NCI-H2171 (cell line): ENCODE data around the gene SP6.

ENCODE experiments used
- DNase-seq: peaks from one replicate; lab custom pipeline; 2025; lab: John Stamatoyannopoulos, UW

SP6 gene

DNA sequence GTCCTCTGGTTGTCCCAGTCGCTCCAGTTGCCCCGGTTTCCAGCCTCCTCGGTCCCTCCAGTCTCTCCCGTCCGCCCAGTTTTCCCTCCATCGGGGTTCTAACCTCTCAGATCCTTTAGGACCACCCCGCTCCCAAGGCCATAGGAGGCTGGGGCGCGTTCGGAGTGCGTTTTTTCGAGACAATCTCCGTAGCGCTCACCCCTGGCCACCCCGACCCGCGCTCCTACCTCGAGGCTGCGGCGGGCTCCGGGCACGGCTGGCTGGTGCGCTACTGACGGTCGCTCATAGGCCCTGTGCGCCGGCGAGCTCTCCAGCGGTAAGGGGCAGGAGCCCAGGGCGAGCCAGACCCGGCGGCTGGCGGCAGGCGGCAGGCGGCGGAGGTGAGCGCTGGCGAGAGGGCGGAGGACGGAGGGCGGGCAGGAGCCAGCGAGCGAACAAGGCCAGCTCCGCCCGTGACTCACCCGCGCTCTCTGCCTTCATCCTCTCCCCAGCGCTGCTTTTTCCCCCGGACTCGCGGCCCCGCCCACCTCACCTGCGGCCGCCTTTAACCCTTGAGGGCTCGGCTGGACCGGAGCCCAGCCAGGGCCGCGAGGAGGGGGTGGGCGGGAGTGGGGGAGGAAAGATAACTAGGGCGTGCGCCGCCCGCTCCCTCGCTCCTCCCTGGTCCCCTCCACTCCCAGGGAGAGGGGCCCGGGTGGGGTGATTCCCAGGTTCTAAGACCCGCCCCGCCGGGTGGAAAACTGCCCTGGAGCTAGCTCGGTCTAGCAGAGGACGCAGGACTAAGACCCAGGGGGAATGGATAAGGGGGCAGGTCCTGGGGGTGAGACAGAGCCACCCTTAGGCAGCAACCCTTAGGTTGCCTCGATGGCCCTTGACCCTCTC is at the start of gene SP6:
SP6 (minus strand) TSS at position 472 of the 882 bp plus-strand sequence. CDS start 2,734 bp downstream, outside the sequence.
- peak; percentile 69 for DNase-seq

- DNase-seq, result no peak
These were observed 48.7 kb upstream of the SP6 start for GRCh38 chr17:47899643-47900042.

- no peak for DNase-seq
These were observed 47.3 kb upstream of the SP6 start for GRCh38 chr17:47898241-47898640.

DNA sequence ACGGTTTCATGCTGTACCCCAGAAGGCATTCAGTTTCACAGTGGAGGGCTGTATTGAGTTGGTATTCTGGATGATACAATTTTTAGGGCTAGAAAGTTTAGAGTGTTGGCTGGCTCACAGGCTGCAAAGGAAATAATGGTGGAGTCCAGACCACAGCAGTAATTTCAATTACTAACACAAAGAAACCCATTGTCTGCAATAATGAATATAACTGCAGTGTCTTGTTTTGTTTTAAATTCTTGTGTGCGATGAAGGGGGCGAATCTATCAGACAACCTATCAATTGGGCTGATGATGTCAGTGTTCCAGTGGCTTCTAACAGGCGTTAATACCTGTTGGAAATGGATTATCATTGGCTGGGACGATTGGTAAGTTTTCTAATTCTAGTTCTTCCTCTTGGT is 46.6 kb upstream of the SP6 start:
- DNase-seq, result no peak

DNA sequence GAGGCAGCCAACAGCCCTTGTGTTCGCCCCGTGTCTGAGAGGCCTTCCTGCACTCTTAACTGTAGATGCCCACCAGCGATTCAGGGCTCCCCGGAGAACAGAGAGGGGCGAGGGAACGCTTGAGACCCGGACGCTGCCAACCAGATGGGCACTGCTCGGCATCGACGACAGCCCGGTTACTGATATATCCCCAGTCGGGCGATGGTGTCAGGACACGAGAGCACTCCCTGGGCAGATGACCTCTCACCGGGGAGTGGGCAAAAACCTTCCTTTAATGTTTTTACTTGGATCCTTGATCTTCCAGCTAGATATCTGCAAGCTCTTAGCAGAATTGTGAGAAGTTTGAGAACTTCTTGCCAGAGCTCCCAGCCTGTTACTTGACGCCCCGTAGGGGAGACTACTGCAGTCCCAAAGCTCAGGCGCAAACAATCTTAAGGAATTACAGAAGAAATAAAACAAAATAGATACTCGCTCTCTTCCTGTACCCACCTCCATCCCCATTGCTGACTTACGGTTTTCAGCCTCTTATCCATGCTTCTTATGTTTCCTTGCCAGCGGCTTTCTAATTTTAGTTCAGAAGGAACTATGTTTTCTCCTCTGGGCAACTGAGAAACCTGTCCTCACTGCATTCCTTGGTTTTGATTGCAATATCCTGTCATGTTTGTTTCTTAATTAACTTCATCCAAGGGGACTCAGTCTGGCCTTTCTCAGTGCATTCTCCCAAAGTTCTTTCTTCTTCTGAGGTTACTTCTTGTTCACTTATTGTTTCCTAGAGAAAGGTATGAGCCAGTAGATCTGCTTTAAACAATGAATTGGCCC is 45.9 kb upstream of the SP6 start:
- DNase-seq, result no peak

- DNase-seq, result peak; percentile 99
These were observed 45.1 kb upstream of the SP6 start, which contains the start of gene SP2 for GRCh38 chr17:47895856-47896671. Gene SP2 (plus strand): TSS chr17:47896236. CDS start chr17:47896287, 51 bp downstream.

- DNase-seq, result no peak
These were observed 44.4 kb upstream of the SP6 start for GRCh38 chr17:47895347-47895855.

DNA sequence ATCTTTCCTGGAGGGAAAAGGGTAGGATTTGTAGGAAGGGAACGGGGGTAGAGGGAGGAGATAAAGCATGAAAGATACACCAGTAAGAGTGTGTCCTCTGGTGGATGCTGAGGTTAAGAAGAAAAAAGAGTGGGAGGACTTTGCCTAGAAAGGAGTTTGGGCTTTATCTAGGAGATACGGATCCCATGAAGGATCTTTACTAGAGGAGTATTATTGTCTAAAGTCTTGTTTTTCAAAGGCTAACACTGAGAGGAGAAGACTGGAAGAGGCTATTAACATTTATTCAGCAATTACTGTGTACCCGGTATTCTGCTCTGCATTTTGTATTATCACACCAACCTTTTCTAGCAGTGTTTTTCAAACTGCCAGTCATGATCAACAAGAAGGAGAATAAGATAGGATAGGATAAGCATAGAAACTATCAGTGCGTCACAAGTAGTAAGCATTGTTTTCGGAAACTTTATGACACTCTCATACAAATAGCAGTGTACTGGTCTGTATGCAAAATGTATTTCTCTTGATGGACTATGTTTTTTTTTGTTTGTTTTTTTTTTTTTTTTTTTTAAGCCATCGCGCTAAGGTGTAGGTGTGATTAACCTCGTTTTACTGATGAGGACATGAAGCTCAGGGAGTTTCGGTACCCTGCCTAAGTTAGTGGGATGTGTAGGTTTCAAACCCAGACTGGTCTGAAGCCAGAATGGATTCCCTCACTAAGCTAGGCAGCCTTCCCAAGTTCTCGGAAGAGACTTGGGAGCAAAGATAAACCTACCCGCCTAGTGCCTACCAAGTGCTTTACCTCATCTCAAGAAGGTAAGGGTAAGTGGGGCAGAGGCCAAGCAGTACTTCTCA is 43.8 kb upstream of the SP6 start:
- no peak for DNase-seq

GRCh38 chr17:47891545-47892088 is 40.7 kb upstream of the SP6 start:
- no peak for DNase-seq

DNA sequence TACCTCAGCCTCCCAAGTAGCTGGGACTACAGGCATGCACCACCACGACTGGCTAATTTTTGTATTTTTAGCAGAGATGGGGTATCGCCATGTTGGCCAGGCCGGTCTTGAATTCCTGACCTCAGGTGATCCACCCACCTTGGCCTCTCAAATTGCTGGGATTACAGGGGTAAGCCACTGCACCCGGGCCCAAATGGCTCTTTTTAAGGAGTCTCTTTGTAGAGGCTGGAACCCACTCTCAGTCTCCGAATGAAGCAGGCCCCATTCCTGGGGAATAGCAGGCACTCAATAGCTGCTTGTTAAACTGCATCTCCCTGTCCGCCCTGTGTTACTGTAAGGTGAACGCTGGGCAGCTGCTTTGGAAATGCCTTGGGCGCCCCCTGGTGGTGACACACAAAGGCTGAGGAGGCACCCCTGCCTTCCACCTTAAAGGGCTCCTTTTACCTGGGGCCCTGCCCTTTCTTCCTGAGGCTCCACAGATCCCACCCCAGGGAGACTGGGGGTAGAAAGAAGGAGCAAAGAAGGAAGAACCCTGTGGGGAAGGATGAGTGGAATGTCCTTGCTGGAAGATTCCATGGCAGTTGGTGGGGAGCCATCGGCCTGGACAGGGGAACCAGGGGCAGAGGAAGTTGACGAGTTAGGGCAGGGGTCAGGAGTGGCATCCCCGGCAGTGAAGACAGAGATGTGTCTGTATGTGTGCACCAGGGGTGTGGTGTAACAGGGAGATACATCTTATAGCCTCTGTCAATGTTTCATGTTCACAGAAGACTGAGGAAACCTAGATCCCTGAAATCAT is 39.0 kb upstream of the SP6 start:
- peak; percentile 73 for DNase-seq

GRCh38 chr17:47888293-47888692 is 37.3 kb upstream of the SP6 start:
- DNase-seq, result no peak

DNA sequence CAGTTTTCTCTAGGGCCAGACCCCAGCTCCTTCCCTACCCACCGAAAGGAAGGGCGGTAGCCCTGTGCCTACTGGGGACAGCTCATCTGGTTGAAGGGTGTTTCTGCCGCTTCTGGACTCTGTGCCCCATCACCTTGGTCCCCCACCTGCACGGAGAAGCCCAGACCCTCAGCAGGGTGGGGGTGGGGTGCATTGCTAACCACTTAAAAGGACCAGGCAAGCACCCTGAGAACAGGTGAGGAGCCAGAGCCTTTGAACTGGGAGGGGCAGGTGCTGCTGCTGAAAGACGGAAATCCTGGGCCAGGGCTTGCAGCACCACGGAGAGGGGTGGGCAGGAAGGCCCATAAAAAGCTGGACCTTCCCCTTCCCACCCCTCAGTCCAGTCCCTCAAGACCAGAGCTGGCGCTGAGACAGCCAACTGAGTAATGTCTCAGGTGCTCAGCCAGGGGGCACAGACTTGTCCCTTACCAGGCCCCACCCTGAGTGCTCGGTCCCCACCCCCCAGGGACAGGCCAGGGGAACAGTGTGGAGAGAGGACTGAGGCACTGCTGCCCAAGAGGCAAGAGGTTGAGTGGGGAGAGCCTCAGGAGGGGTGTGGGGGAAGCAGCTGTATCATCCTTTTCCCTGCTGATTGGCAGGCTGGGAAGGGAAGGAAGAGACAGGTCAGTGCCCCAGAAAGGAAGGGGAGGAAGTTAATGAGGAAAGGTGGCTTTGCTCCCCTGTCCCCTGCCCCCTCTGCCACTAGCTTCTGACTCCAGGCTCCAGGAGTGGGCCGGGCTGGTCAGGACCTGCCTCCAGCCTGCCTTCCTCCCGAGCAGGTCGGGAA is 34.2 kb upstream of the SP6 start:
- DNase-seq, result no peak

GRCh38 chr17:47884427-47884740 is 33.4 kb upstream of the SP6 start:
- DNase-seq, result no peak

DNA sequence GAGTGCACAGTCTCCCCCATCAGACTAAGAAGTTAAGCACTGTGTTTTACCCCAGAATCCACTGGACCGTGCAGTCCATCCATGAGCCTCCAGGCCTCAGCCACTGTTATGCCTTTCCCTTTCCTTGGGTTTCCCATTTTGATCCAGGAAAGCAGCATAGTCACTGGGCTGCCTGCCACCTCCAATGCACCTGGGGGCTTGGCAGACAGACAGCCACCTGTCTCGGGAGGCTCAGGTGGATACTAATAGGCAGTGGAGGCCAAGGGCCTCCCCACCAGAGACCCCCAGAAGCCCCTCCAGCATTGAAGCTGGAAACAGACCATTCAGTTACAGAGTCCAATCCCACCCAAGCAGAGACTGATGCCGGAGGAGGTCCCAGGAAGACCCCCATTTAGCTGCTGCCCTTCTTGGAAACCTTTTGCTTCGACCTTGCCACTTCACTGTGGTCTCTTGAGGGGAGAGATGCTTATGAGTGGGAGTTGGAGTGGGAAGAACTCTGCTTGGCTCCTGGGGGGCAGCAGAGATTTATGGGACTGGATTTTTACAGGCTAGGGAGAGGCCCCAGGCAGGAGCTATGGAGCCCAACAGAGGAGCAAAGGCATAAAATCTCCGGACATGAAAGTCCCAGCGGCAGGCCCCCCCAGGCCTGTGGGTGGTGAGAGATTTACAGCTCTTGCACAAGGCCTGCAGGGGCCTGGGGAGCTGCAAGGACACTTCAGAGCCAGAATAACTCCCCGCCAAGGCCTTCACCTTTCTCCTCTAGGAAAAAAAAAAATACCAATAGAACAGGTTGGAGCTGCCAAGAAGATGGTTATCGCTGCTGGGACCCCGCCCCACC is 32.8 kb upstream of the SP6 start:
- no peak for DNase-seq

DNA sequence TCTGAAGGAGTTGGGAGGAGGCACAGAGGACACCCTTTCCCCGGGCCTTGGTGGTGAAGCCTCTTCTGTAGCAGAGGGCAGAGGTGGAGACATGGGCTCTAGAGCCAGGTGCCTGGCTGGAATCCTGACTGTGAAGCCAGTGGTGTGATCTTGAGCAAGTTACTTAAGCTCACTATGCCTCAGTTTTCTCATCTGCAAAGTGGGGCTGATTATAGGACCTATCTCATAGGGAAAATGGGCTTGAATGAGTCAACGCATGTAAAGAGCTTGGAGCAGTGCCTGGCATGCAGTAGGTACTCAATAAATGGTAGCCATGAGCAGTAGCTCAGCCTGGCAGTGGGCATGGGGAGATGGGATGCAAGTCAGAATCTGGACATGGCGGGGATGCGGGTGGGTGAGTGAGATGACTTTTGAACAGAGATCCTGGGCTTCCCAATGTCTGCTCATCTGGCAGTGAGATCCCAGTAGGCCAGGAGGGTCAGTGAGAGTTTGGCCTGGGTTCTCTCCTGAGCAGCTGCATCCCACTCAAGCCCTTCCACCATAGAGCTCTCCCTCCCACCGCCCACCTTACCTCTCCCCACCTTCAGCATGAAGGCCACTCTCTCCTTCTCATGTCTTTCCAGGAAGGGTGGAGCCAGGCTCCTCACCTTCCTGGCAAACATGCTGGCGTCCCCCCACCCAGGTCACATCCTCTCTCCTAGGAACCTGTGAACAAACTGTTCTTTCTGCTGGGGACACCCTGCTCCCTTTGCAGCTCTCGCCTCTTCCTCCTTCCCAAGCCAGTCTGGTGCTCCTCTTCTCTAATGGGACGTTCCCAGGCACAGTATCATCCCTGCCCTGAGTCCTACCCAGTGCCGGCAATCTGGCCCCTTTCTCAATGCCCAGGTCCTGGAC is 32.0 kb upstream of the SP6 start:
- no peak for DNase-seq

DNA sequence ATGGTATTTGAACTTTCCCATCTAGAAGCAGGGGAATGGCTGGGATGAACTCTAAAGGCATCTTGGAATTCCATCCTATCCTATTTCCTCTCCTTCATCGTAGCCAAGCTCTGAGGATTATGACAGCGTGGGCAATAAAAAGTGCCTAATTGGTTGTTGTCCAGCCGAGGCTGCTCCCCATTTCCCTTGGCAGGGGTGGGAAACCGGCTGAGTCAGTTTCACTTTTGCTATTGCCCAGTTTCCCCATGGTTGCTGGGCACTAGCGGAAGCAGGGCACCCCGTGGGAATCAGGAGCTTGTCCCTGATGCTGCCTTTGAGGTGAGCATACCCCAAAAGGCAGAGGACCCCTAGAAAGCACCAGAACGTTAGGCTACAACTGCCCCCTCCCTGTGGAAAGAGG is 31.3 kb upstream of the SP6 start:
- DNase-seq, result no peak
